IMR-90 (cell line): ENCODE measurements around the gene KLHL30. TPM values are rescaled to one million over a fixed set of nuclear protein-coding genes. Genes with fewer than 3 reads are reported as not detected.

ENCODE experiments used
- ATAC-seq: fragments of 200-7000 bp; cut with Tn5 transposase; 2 replicates; pipeline ENCODE4 v1.9.1; 2020; ENCODE audit warnings: low read depth, mild to moderate bottlenecking, moderate library complexity
- BruUV-seq: library from RNA; stranded (reverse); fragments of 400-500 nt; replicated peaks from 2 replicates; lab custom pipeline; 2021; lab: Mats Ljungman, UMichigan
- CTCF ChIA-PET: fragments of 300-600 bp; formaldehyde crosslinking; extraction: SDS; loops from one replicate; lab custom pipeline; 2021; ENCODE audit warnings: antibody characterized with exemption; lab: Yijun Ruan, JAX
- POLR2A ChIA-PET: fragments of 300-600 bp; sonication (Branson Sonifier 250); formaldehyde crosslinking; loops from one replicate; lab custom pipeline; 2022; ENCODE audit warnings: antibody characterized with exemption; ENCODE audit not compliant: unreplicated experiment; lab: Charles Lee
- DNase-seq: peaks from one replicate; pipeline ENCODE4 v3.0.0; 2013
- H2AFZ ChIP-seq: replicated peaks from 2 replicates; pipeline ENCODE3; 2013; ENCODE audit warnings: low read length, mild to moderate bottlenecking; ENCODE audit not compliant: poor library complexity
- H2AK5ac ChIP-seq: 2 replicates; pipeline ENCODE4 v1.6.1; 2013; ENCODE audit warnings: low read depth, low read length, inconsistent platforms
- H2AK9ac ChIP-seq: replicated peaks from 2 replicates; pipeline ENCODE3; 2013; ENCODE audit warnings: mild to moderate bottlenecking, low read depth, low read length, moderate library complexity; ENCODE audit not compliant: poor library complexity
- H2BK120ac ChIP-seq: 2 replicates; pipeline ENCODE4 v1.6.1; 2013; ENCODE audit warnings: low read depth, low read length, inconsistent platforms
- H2BK15ac ChIP-seq: 3 replicates; pipeline ENCODE4 v1.6.1; 2013; ENCODE audit warnings: low read depth, low read length, inconsistent platforms
- H2BK20ac ChIP-seq: 2 replicates; pipeline ENCODE4 v1.6.1; 2013; ENCODE audit warnings: low read depth, mild to moderate bottlenecking, inconsistent platforms, low read length, moderate library complexity
- H2BK5ac ChIP-seq: 2 replicates; pipeline ENCODE4 v1.6.1; 2013; ENCODE audit warnings: mild to moderate bottlenecking, low read depth, low read length, inconsistent platforms; ENCODE audit not compliant: poor library complexity, severe bottlenecking
- H3K14ac ChIP-seq: replicated peaks from 2 replicates; pipeline ENCODE4 v1.6.1; 2013; ENCODE audit warnings: low read depth, low read length, inconsistent platforms
- H3K18ac ChIP-seq: 2 replicates; pipeline ENCODE4 v1.6.1; 2013; ENCODE audit warnings: low read depth, low read length, control low read depth
- H3K23ac ChIP-seq: 2 replicates; pipeline ENCODE4 v1.6.1; 2013; ENCODE audit warnings: low read depth, low read length, inconsistent platforms
- H3K27ac ChIP-seq: 2 replicates; pipeline ENCODE4 v1.5.1; 2013; ENCODE audit warnings: mild to moderate bottlenecking, control low read depth, low read length; ENCODE audit not compliant: insufficient read depth
- H3K27me3 ChIP-seq: 2 replicates; pipeline ENCODE4 v1.6.1; 2013; ENCODE audit warnings: low read length; ENCODE audit not compliant: control insufficient read depth, insufficient read depth
- H3K36me3 ChIP-seq: 2 replicates; pipeline ENCODE4 v1.6.1; 2013; ENCODE audit warnings: low read length, mixed read lengths; ENCODE audit not compliant: control insufficient read depth, insufficient read depth
- H3K4ac ChIP-seq: 2 replicates; pipeline ENCODE4 v1.6.1; 2013; ENCODE audit warnings: low read depth, low read length, inconsistent platforms
- H3K4me1 ChIP-seq: 2 replicates; pipeline ENCODE4 v1.6.1; 2013; ENCODE audit warnings: low read length, mixed read lengths; ENCODE audit not compliant: control insufficient read depth, insufficient read depth
- H3K4me2 ChIP-seq: 2 replicates; pipeline ENCODE4 v1.6.1; 2013; ENCODE audit warnings: low read depth, mild to moderate bottlenecking, control low read depth, low read length, moderate library complexity
- H3K4me3 ChIP-seq: 2 replicates; pipeline ENCODE4 v1.5.1; 2013; ENCODE audit warnings: low read depth, mild to moderate bottlenecking, control low read depth, low read length, moderate library complexity; ENCODE audit not compliant: insufficient read depth
- H3K56ac ChIP-seq: 2 replicates; pipeline ENCODE4 v1.6.1; 2013; ENCODE audit warnings: low read length, inconsistent platforms; ENCODE audit not compliant: insufficient read depth; ENCODE audit errors: extremely low read depth
- H3K79me1 ChIP-seq, 2 experiments: 2 replicates each; pipeline ENCODE4 v1.6.1; 2013; ENCODE audit warnings: low read length in 2 of 2, inconsistent platforms in 1 of 2, low read depth in 1 of 2
- H3K9ac ChIP-seq: 2 replicates; pipeline ENCODE4 v1.6.1; 2013; ENCODE audit warnings: low read depth, low read length, control low read depth
- H3K9me1 ChIP-seq: 2 replicates; pipeline ENCODE4 v1.6.1; 2013; ENCODE audit warnings: low read length, inconsistent platforms; ENCODE audit not compliant: insufficient read depth
- H3K9me3 ChIP-seq: 2 replicates; pipeline ENCODE4 v1.6.1; 2013; ENCODE audit warnings: low read length; ENCODE audit not compliant: control insufficient read depth, insufficient read depth
- H4K20me1 ChIP-seq: 2 replicates; pipeline ENCODE4 v1.6.1; 2013; ENCODE audit warnings: low read length, inconsistent platforms; ENCODE audit not compliant: insufficient read depth
- H4K5ac ChIP-seq: 2 replicates; pipeline ENCODE4 v1.6.1; 2013; ENCODE audit warnings: mild to moderate bottlenecking, low read depth, low read length, control low read depth
- H4K8ac ChIP-seq, 2 experiments: 2 replicates each; pipeline ENCODE4 v1.6.1; 2013; ENCODE audit warnings: low read depth in 2 of 2, low read length in 2 of 2, control low read depth in 1 of 2, inconsistent platforms in 1 of 2
- H4K91ac ChIP-seq: 2 replicates; pipeline ENCODE4 v1.6.1; 2013; ENCODE audit warnings: low read depth, low read length, inconsistent platforms; ENCODE audit not compliant: insufficient read depth
- FOS ChIP-seq: fragments of 150-350 bp; IDR thresholded peaks from 2 replicates; pipeline ENCODE4 v1.6.1; 2016; ENCODE audit warnings: low read depth, low read length
- MAFK ChIP-seq: IDR thresholded peaks from 2 replicates; pipeline ENCODE4 v1.6.1; 2012; ENCODE audit warnings: low read depth, low read length, improper control_type of control experiment
- MXI1 ChIP-seq: IDR thresholded peaks from 2 replicates; pipeline ENCODE4 v1.6.1; 2012; ENCODE audit warnings: low read depth, mild to moderate bottlenecking, low read length, moderate library complexity, borderline replicate concordance
- POLR2A ChIP-seq: IDR thresholded peaks from 2 replicates; pipeline ENCODE4 v1.6.1; 2012; ENCODE audit warnings: mild to moderate bottlenecking, low read depth, low read length
- RCOR1 ChIP-seq: IDR thresholded peaks from 2 replicates; pipeline ENCODE4 v1.6.1; 2012; ENCODE audit warnings: mild to moderate bottlenecking, low read length, improper control_type of control experiment; ENCODE audit not compliant: insufficient replicate concordance
- WGBS, 2 experiments: methylation state at CpG; one replicate each; pipeline versions ENCODE4 v1.1.5 to v1.1.7; 2013; ENCODE audit warnings: missing lambda C conversion rate in 2 of 2; ENCODE audit not compliant: insufficient read length in 1 of 2; ENCODE audit errors: extremely low coverage in 2 of 2; 5-methylcytosine and 5-hydroxymethylcytosine counted together
- dilution Hi-C: fragments of 300-500 bp; cut with HindIII; formaldehyde crosslinking; loops from one replicate; pipeline ENCODE4 v1.14.3; 2018; ENCODE audit warnings: low sequenced_read_pairs; ENCODE audit not compliant: unreplicated experiment
- in situ Hi-C: fragments of 300-500 bp; cut with MboI; formaldehyde crosslinking; loops from 3 replicates; pipeline ENCODE4 v1.14.3; 2019; ENCODE audit warnings: low sequenced_read_pairs, inconsistent platforms, mixed read lengths
- intact Hi-C: fragments of 100-400 bp; cut with micrococcal nuclease; formaldehyde crosslinking; loops from 2 replicates; pipeline ENCODE4 v1.10.0; 2022
- polyA plus RNA-seq, 3 experiments: library from polyadenylated mRNA; depleted of rRNA; stranded (reverse); fragments of >200 nt; gene quantifications; 2 replicates each; pipeline ENCODE4 v1.2.3, GENCODE V29; 2012; ENCODE audit warnings: low replicate concordance in 1 of 3
- total RNA-seq: library from RNA; depleted of rRNA; stranded (reverse); fragments of >200 nt; gene quantifications from 2 replicates; pipeline ENCODE4 v1.2.3, GENCODE V29; 2012
- TF ChIP-seq, protein P1 (sequence below): fragments of 150-350 bp; IDR thresholded peaks from 2 replicates; pipeline ENCODE4 v1.6.1; 2017; ENCODE audit warnings: mild to moderate bottlenecking, antibody characterized with exemption, low read length, low read depth
- TF ChIP-seq, protein P2 (sequence below): conservative IDR thresholded peaks from 2 replicates; pipeline ENCODE4 v1.5.1; 2012; ENCODE audit warnings: mild to moderate bottlenecking, low read depth, low read length, improper control_type of control experiment

KLHL30 gene
- total and polyA plus RNA-seq, 2 of the 4 experiments (the other 2 are of a cell fraction), result under 0.01 to 0.03 TPM

DNA sequence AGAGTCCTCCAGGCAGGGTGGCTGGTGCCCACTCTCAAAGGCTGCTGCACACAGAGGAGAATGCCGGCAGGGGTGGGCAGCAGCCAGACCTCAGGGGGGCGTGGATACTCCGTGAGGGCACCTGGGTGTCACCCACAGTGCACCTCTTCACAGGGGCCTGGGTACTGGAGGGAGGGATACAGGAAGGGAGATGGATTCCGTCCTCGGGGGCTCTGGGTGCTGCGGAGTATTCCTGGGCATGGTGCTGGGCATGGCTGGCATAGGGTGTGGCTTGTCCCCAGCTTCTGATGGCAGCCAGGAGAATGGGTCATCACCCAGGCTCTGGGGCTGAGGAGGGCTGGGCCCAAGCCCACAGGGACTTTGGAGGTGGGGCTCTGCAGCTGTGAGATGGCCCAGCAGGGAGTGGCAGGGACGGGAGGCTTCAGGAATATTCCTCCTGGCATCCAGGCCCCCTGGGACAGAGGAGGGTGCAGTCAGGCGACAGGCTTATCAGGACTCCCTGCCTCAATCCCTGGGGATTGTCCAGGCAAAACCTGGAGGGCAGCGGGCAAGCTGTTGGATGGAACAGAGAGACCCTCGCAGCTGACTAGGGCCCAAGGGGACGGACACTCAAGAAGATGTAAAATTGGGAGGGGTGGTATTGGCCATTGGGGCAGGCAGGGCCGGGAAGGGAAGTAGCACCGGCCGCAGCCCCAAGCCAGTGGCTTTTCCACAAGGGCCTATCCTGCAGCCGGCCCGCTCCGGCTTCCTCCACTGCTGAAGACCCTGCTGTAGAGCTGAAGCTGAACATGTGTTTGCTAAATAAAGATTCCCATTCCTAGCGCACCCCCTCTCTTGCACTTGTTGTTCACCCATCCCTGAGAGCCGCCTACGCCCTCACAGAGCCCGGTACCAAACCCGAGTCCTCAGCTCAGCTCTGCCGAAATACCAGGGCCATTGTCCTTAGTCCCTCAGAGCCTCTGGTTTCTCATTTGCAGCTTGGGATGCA lies 5.7 kb upstream of the KLHL30 start:
- POLR2A ChIA-PET, result no interaction called here

More for the DNA sequence above, 5.7 kb upstream of the KLHL30 start:
- ATAC-seq (no peak), DNase-seq (no peak)
- 0 out of 2 replicates have a peak, but pooled peaks cover 3% of the 10 kb centered on the region for H3K9me1 ChIP-seq
- H3K9ac ChIP-seq, result no peak overlapping the region
- no peaks in the 10 kb centered on the region for H3K9me3 ChIP-seq
- no peak overlapping the region for H3K14ac ChIP-seq
- WGBS, 2 experiments, result 86% methylated on average over 6 of the region's 23 CpGs; no CpG with 5 or more reads in 1 of the 2 experiments
- H3K18ac ChIP-seq, result no peak overlapping the region
- H2BK120ac ChIP-seq, result no peak overlapping the region
- in situ Hi-C loops (no loop called here), dilution Hi-C loops (no loop called here), intact Hi-C loops (no loop called here)
- no peak overlapping the region for H2BK5ac ChIP-seq
- no peaks in the 10 kb centered on the region for H4K20me1 ChIP-seq
- no peak overlapping the region for H4K8ac ChIP-seq
- H3K27ac ChIP-seq, result no peak overlapping the region
- H3K56ac ChIP-seq, result no peak overlapping the region
- no peak overlapping the region for H2BK15ac ChIP-seq
- H2AK9ac ChIP-seq, result no peak overlapping the region
- no peak overlapping the region for H3K4me2 ChIP-seq
- H2AFZ ChIP-seq, result no peak overlapping the region
- H3K23ac ChIP-seq, result no peak overlapping the region
- BruUV-seq, result no TSS peak
- no peaks in the 10 kb centered on the region for H3K27me3 ChIP-seq
- H3K4ac ChIP-seq, result no peak overlapping the region
- H2BK20ac ChIP-seq, result no peak overlapping the region
- H4K5ac ChIP-seq, result no peak overlapping the region
- no peak overlapping the region for H3K4me3 ChIP-seq
- no peak overlapping the region for H4K91ac ChIP-seq
- no peaks in the 10 kb centered on the region for H3K79me1 ChIP-seq
- H3K36me3 ChIP-seq, result no peaks in the 10 kb centered on the region
- CTCF ChIA-PET, result interaction anchor here (0.6 kb wide), 1 partner anchor 38 kb away, joined by 3 read pairs; no protein-coding TSS in a partner anchor
- H2AK5ac ChIP-seq, result no peak overlapping the region
- TF ChIP-seq, protein P1, sequence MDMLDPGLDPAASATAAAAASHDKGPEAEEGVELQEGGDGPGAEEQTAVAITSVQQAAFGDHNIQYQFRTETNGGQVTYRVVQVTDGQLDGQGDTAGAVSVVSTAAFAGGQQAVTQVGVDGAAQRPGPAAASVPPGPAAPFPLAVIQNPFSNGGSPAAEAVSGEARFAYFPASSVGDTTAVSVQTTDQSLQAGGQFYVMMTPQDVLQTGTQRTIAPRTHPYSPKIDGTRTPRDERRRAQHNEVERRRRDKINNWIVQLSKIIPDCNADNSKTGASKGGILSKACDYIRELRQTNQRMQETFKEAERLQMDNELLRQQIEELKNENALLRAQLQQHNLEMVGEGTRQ, result no peak
- TF ChIP-seq, protein P2, sequence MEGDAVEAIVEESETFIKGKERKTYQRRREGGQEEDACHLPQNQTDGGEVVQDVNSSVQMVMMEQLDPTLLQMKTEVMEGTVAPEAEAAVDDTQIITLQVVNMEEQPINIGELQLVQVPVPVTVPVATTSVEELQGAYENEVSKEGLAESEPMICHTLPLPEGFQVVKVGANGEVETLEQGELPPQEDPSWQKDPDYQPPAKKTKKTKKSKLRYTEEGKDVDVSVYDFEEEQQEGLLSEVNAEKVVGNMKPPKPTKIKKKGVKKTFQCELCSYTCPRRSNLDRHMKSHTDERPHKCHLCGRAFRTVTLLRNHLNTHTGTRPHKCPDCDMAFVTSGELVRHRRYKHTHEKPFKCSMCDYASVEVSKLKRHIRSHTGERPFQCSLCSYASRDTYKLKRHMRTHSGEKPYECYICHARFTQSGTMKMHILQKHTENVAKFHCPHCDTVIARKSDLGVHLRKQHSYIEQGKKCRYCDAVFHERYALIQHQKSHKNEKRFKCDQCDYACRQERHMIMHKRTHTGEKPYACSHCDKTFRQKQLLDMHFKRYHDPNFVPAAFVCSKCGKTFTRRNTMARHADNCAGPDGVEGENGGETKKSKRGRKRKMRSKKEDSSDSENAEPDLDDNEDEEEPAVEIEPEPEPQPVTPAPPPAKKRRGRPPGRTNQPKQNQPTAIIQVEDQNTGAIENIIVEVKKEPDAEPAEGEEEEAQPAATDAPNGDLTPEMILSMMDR, result no peak
- TF ChIP-seq POLR2A (no peak), MAFK (no peak), FOS (no peak), MXI1 (no peak), RCOR1 (no peak)
- H3K4me1 ChIP-seq, result peaks cover 10% of the 10 kb centered on the region
